Natural killer cell treated with Interleukin-12 subunit alpha and Interleukin-12 subunit beta and Interleukin-15 and Interleukin-18, amount 100 ng/mL, for 72 hours (primary cell): ENCODE results near the gene SLC9C1. TPM values are rescaled to one million over a fixed set of nuclear protein-coding genes. Genes with fewer than 3 reads are reported as not detected.

Source experiments
- ATAC-seq, 2 donors: fragments of 150-1000 bp; cut with Tn5 transposase in 1 of 2; sonication (Bioruptor Pico), chemical (Tn5 transposase) in 1 of 2; 2 replicates each; pipeline ENCODE4 v1.10.0; 2021
- DNase-seq: peaks from one replicate; pipeline ENCODE4 v3.0.0; 2022; ENCODE audit warnings: low spot score
- H3K27ac Mint-ChIP-seq, 2 donors: 1 replicate in 1 of 2; 2 replicates in 1 of 2; pipeline ENCODE4 v1.8.0; 2022; ENCODE audit warnings: mixed read lengths in 2 of 2, mild to moderate bottlenecking in 1 of 2, moderate library complexity in 1 of 2
- H3K27me3 Mint-ChIP-seq, 2 donors: 1 replicate in 1 of 2; 2 replicates in 1 of 2; pipeline ENCODE4 v1.8.0; 2022; ENCODE audit warnings: mixed read lengths in 2 of 2
- H3K36me3 Mint-ChIP-seq: one replicate; pipeline ENCODE4 v1.8.0; 2022; ENCODE audit warnings: mixed read lengths
- H3K4me1 Mint-ChIP-seq, 2 donors: 1 replicate in 1 of 2; 2 replicates in 1 of 2; pipeline ENCODE4 v1.8.0; 2022; ENCODE audit warnings: low read depth in 2 of 2, mixed read lengths in 2 of 2, mild to moderate bottlenecking in 1 of 2
- H3K4me3 Mint-ChIP-seq: one replicate; pipeline ENCODE4 v1.8.0; 2022; ENCODE audit warnings: mixed read lengths
- H3K9me3 Mint-ChIP-seq: 2 replicates; pipeline ENCODE4 v1.8.0; 2022; ENCODE audit warnings: mixed read lengths
- total RNA-seq, 2 donors: library from RNA; stranded (reverse); gene quantifications; one replicate each; pipeline ENCODE4 v1.2.3, GENCODE V29; 2022

SLC9C1 gene
- total RNA-seq, 2 donors from 2014 or later: not detected

- no peak overlapping the region for H3K27ac Mint-ChIP-seq
Measured at GRCh38 chr3:112138219-112138969, 155.6 kb downstream of the SLC9C1 start.

GRCh38 chr3:112137781-112138180, 156.2 kb downstream of the SLC9C1 start:
- H3K36me3 Mint-ChIP-seq: no peaks in the 10 kb centered on the region
- no peak overlapping the region for H3K27ac Mint-ChIP-seq
- H3K4me1 Mint-ChIP-seq: peaks cover 13 to 15% of the 10 kb centered on the region in 2 donors
- ATAC-seq: no peak
- H3K27me3 Mint-ChIP-seq: peaks cover 0 to 6% of the 10 kb centered on the region in 2 donors
- no peak for DNase-seq
- H3K9me3 Mint-ChIP-seq: no peaks in the 10 kb centered on the region
- H3K4me3 Mint-ChIP-seq: no peak overlapping the region

More at GRCh38 chr3:112138219-112138969, 155.6 kb downstream of the SLC9C1 start:
- ATAC-seq: no peak
- Mint-ChIP-seq H3K9me3 (no peaks in the 10 kb centered on the region), H3K4me3 (no peak overlapping the region), H3K4me1 (peaks cover 9 to 12% of the 10 kb centered on the region in 2 donors), H3K36me3 (peaks cover under 1% of the 10 kb centered on the region), H3K27me3 (peaks cover 0 to 6% of the 10 kb centered on the region in 2 donors)
- DNase-seq: no peak

GRCh38 chr3:112136959-112137693, 156.9 kb downstream of the SLC9C1 start:
- Mint-ChIP-seq H3K36me3 (no peaks in the 10 kb centered on the region), H3K27ac (no peak overlapping the region), H3K4me3 (no peak overlapping the region), H3K9me3 (no peaks in the 10 kb centered on the region), H3K4me1 (peaks cover 14 to 17% of the 10 kb centered on the region in 2 donors), H3K27me3 (peaks cover 0 to 6% of the 10 kb centered on the region in 2 donors)
- no peak for DNase-seq
- ATAC-seq: no peak

- Mint-ChIP-seq H3K27ac (no peak overlapping the region), H3K27me3 (peaks cover 0 to 6% of the 10 kb centered on the region in 2 donors), H3K36me3 (no peaks in the 10 kb centered on the region), H3K4me1 (peaks cover 14 to 17% of the 10 kb centered on the region in 2 donors), H3K4me3 (no peak overlapping the region), H3K9me3 (no peaks in the 10 kb centered on the region)
- ATAC-seq: no peak
- DNase-seq: no peak
Measured at GRCh38 chr3:112136046-112136445, 158.0 kb downstream of the SLC9C1 start.

GRCh38 chr3:112134335-112135124, 159.5 kb downstream of the SLC9C1 start:
- Mint-ChIP-seq H3K27ac (peak overlapping the region in 1 of 2 donors; percentile 67), H3K9me3 (no peaks in the 10 kb centered on the region), H3K36me3 (no peaks in the 10 kb centered on the region), H3K27me3 (peaks cover 0 to 3% of the 10 kb centered on the region in 2 donors), H3K4me3 (no peak overlapping the region), H3K4me1 (peaks cover 17 to 22% of the 10 kb centered on the region in 2 donors)
- ATAC-seq (no peak), DNase-seq (no peak)

GRCh38 chr3:112133626-112134334, 160.2 kb downstream of the SLC9C1 start:
- no peaks in the 10 kb centered on the region for H3K36me3 Mint-ChIP-seq
- DNase-seq: no peak

DNA sequence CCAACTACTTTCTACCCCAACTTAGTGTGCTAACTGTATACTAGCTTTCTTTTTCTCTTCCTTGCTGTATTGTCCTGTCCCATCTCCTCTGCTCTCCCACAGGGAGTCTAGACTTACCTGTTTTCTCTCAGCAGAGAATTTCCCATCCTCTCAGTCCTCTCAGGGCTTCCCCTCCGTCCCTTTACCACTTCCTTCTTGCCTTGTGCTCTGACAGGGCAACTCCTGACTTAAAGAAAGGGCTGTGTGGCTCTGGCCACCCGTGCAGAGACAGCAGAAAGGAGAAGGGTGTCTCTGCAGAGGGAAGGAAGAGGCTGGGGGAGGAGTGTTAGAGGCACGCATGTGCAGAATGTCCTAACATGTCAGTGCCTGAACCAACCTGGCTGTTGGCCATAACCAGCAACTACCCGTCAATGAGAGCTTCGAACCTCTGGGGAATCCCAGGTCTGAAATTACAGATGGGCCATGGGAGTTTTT, 161.0 kb downstream of the SLC9C1 start, which contains the start of gene GCSAM:
Gene GCSAM (minus strand): TSS at position 274 of the 474 bp plus-strand sequence. CDS start 128 bp downstream, at position 146.
- H3K36me3 Mint-ChIP-seq: no peaks in the 10 kb centered on the region
- no peaks in the 10 kb centered on the region for H3K9me3 Mint-ChIP-seq
- ATAC-seq: peak; percentile 78 to 82
- H3K27me3 Mint-ChIP-seq: peaks cover 0 to 3% of the 10 kb centered on the region in 2 donors
- no peak for DNase-seq
- peak within 1 kb of the TSS; percentile 85 for H3K4me3 Mint-ChIP-seq
- H3K27ac Mint-ChIP-seq: peak within 1 kb of the TSS; percentile 50 to 67
- H3K4me1 Mint-ChIP-seq: peaks cover 19 to 33% of the 10 kb centered on the region in 2 donors

More at GRCh38 chr3:112133626-112134334, 160.2 kb downstream of the SLC9C1 start:
- Mint-ChIP-seq H3K4me3 (peak overlapping the region; percentile 85), H3K9me3 (no peaks in the 10 kb centered on the region), H3K27ac (peak overlapping the region; percentile 50 to 67), H3K27me3 (peaks cover 0 to 3% of the 10 kb centered on the region in 2 donors), H3K4me1 (peaks cover 19 to 27% of the 10 kb centered on the region in 2 donors)
- no peak for ATAC-seq

DNA sequence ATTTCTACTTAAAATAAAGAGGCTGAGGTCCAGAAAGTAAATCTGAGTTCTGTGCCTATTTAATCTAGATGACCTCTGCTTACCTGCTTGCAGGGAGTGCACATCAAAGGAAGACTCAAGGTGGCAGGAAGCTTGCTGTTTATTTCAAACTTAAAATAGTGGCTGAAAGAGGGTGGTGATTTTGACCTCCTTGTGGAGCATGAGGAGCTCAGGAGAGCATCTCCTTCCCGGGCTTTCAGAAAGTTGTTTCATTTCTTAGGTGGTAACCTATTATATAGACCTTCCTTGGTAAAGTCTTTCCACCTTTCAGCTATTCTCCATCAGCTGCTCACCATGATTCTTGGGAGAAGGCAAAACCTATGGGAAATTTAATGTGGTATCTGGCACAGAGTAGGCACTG, 161.5 kb downstream of the SLC9C1 start:
- no peaks in the 10 kb centered on the region for H3K9me3 Mint-ChIP-seq
- peak overlapping the region; percentile 85 for H3K4me3 Mint-ChIP-seq
- peaks cover 19 to 37% of the 10 kb centered on the region in 2 donors for H3K4me1 Mint-ChIP-seq
- DNase-seq: no peak
- no peaks in the 10 kb centered on the region for H3K27me3 Mint-ChIP-seq
- H3K27ac Mint-ChIP-seq: peak overlapping the region; percentile 50 to 67
- H3K36me3 Mint-ChIP-seq: no peaks in the 10 kb centered on the region
- ATAC-seq: no peak

GRCh38 chr3:112132088-112132487, 161.9 kb downstream of the SLC9C1 start:
- H3K27me3 Mint-ChIP-seq: no peaks in the 10 kb centered on the region
- no peak for DNase-seq
- H3K27ac Mint-ChIP-seq: peak overlapping the region in 1 of 2 donors; percentile 67
- no peaks in the 10 kb centered on the region for H3K9me3 Mint-ChIP-seq
- no peaks in the 10 kb centered on the region for H3K36me3 Mint-ChIP-seq
- ATAC-seq: no peak
- peaks cover 19 to 42% of the 10 kb centered on the region in 2 donors for H3K4me1 Mint-ChIP-seq
- H3K4me3 Mint-ChIP-seq: peak overlapping the region; percentile 85

- Mint-ChIP-seq H3K27me3 (no peaks in the 10 kb centered on the region), H3K4me3 (peak overlapping the region; percentile 47), H3K9me3 (no peaks in the 10 kb centered on the region), H3K27ac (no peak overlapping the region), H3K36me3 (no peaks in the 10 kb centered on the region), H3K4me1 (peaks cover 25 to 51% of the 10 kb centered on the region in 2 donors)
- no peak for ATAC-seq
- no peak for DNase-seq
Measured at GRCh38 chr3:112131111-112131510, 162.9 kb downstream of the SLC9C1 start.

DNA sequence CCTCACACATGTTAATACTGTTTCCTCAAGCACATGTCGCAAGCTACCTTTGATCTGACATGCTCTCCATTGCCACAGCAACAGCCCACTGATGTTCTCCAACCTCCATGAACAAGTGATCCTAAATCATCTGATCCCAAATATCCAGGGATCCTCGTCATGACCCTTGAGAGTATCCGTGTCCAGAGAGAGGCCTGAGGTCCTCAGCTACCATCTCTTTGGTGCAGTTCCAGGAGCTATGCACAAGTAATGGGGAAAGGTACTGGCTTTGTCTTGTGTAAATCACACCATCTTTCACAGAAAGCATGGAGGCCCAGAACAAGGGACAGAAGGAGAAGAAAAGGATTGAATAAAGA, 163.4 kb downstream of the SLC9C1 start:
- no peak for ATAC-seq

GRCh38 chr3:112129925-112130637, 163.9 kb downstream of the SLC9C1 start:
- H3K9me3 Mint-ChIP-seq: no peaks in the 10 kb centered on the region
- H3K27me3 Mint-ChIP-seq: no peaks in the 10 kb centered on the region
- peak overlapping the region; percentile 47 for H3K4me3 Mint-ChIP-seq
- H3K27ac Mint-ChIP-seq: peak overlapping the region in 1 of 2 donors; percentile 58
- peaks cover 25 to 54% of the 10 kb centered on the region in 2 donors for H3K4me1 Mint-ChIP-seq
- no peak for DNase-seq
- H3K36me3 Mint-ChIP-seq: no peaks in the 10 kb centered on the region
- no peak for ATAC-seq

More for the DNA sequence above, 163.4 kb downstream of the SLC9C1 start:
- H3K36me3 Mint-ChIP-seq: no peaks in the 10 kb centered on the region
- H3K4me1 Mint-ChIP-seq: peaks cover 25 to 55% of the 10 kb centered on the region in 2 donors
- peak overlapping the region; percentile 47 for H3K4me3 Mint-ChIP-seq
- no peak for DNase-seq
- H3K9me3 Mint-ChIP-seq: no peaks in the 10 kb centered on the region
- H3K27ac Mint-ChIP-seq: peak overlapping the region in 1 of 2 donors; percentile 58
- no peaks in the 10 kb centered on the region for H3K27me3 Mint-ChIP-seq
